MM.1S (cell line): ENCODE measurements around the gene LEFTY1.

Source experiments
- DNase-seq: peaks from one replicate; pipeline ENCODE4 v3.0.0-alpha.2; 2015
- H2AFZ ChIP-seq: fragments of 300-600 bp; sonication (generic); 2 replicates; pipeline ENCODE4 v1.6.0; 2016; ENCODE audit warnings: antibody characterized with exemption, low read length
- H3F3A ChIP-seq: fragments of 300-600 bp; sonication (generic); 2 replicates; pipeline ENCODE4 v1.6.1; 2016; ENCODE audit warnings: mild to moderate bottlenecking, antibody characterized with exemption, low read length, moderate library complexity, mixed read lengths; ENCODE audit not compliant: insufficient read depth
- H3K27ac ChIP-seq: fragments of 300-600 bp; sonication (generic); 2 replicates; pipeline ENCODE4 v1.5.1; 2016; ENCODE audit warnings: mild to moderate bottlenecking, low read length
- H3K27me3 ChIP-seq: fragments of 300-600 bp; sonication (generic); replicated peaks from 2 replicates; pipeline ENCODE4 v1.6.0; 2016; ENCODE audit warnings: low read length; ENCODE audit not compliant: insufficient read depth
- H3K36me3 ChIP-seq: fragments of 300-600 bp; sonication (generic); replicated peaks from 2 replicates; pipeline ENCODE4 v1.6.1; 2016; ENCODE audit warnings: mild to moderate bottlenecking, low read length, mixed read lengths; ENCODE audit not compliant: insufficient read depth
- H3K4me1 ChIP-seq: fragments of 300-600 bp; sonication (generic); 2 replicates; pipeline ENCODE4 v1.6.1; 2016; ENCODE audit warnings: low read length, mixed read lengths
- H3K4me2 ChIP-seq: fragments of 300-600 bp; sonication (generic); 2 replicates; pipeline ENCODE4 v1.6.0; 2016; ENCODE audit warnings: low read depth, low read length
- H3K4me3 ChIP-seq: fragments of 300-600 bp; sonication (generic); 2 replicates; pipeline ENCODE4 v1.5.1; 2016; ENCODE audit warnings: low read length, mixed read lengths
- H3K79me2 ChIP-seq: fragments of 300-600 bp; sonication (generic); 2 replicates; pipeline ENCODE4 v1.6.1; 2016; ENCODE audit warnings: mixed run types, low read length, mixed read lengths
- H3K9ac ChIP-seq: fragments of 300-600 bp; sonication (generic); 2 replicates; pipeline ENCODE4 v1.6.1; 2016; ENCODE audit warnings: low read length, mixed read lengths
- H3K9me2 ChIP-seq: fragments of 300-600 bp; sonication (generic); replicated peaks from 2 replicates; pipeline ENCODE4 v1.6.1; 2016; ENCODE audit warnings: mild to moderate bottlenecking, low read length, mixed read lengths; ENCODE audit not compliant: insufficient read depth
- H3K9me3 ChIP-seq: fragments of 300-600 bp; sonication (generic); replicated peaks from 2 replicates; pipeline ENCODE4 v1.6.1; 2016; ENCODE audit warnings: mild to moderate bottlenecking, low read length, mixed read lengths; ENCODE audit not compliant: insufficient read depth
- H4K20me1 ChIP-seq: fragments of 300-600 bp; sonication (generic); 2 replicates; pipeline ENCODE4 v1.6.1; 2016; ENCODE audit warnings: mild to moderate bottlenecking, low read length, moderate library complexity, mixed read lengths; ENCODE audit not compliant: insufficient read depth
- EZH2 ChIP-seq: fragments of 300-600 bp; sonication (generic); optimal IDR thresholded peaks from 2 replicates; pipeline ENCODE3; 2017; ENCODE audit warnings: low read depth, mild to moderate bottlenecking, antibody characterized with exemption, low read length, mixed read lengths
- EZH2phosphoT487 ChIP-seq: fragments of 300-600 bp; sonication (generic); IDR thresholded peaks from 2 replicates; pipeline ENCODE4 v1.6.1; 2018; ENCODE audit warnings: antibody characterized with exemption, low read length
- TF ChIP-seq, protein P1 (sequence below): fragments of 300-600 bp; sonication (generic); IDR thresholded peaks from 2 replicates; pipeline ENCODE4 v1.5.1; 2016; ENCODE audit warnings: antibody characterized with exemption, low read length, mixed read lengths

Gene LEFTY1

DNA sequence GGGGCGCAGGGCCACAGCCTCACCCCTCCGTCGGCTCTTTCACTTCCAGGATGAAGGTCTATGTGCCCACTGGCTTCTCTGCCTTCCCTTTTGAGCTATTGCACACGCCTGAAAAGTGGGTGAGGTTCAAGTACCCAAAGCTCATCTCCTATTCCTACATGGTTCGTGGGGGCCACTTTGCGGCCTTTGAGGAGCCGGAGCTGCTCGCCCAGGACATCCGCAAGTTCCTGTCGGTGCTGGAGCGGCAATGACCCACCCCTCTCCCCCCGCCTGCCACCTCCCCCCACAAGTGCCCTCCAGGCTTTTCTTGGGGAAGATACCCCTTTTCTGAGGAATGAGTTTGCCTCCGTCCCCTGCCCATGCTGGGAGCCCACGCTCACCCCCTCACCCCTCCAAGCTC, 43.8 kb downstream of the LEFTY1 start:
- H3K4me1 ChIP-seq = peaks cover 35% of the 10 kb centered on the region
- no peak overlapping the region for H3K4me3 ChIP-seq
- no peaks in the 10 kb centered on the region for H4K20me1 ChIP-seq
- no peaks in the 10 kb centered on the region for H3K9me2 ChIP-seq
- no peak overlapping the region for H3K27ac ChIP-seq
- H3K36me3 ChIP-seq = peaks cover 13% of the 10 kb centered on the region
- H3K4me2 ChIP-seq = no peak overlapping the region
- TF ChIP-seq EZH2 (no peak), EZH2phosphoT487 (no peak)
- TF ChIP-seq, protein P1, sequence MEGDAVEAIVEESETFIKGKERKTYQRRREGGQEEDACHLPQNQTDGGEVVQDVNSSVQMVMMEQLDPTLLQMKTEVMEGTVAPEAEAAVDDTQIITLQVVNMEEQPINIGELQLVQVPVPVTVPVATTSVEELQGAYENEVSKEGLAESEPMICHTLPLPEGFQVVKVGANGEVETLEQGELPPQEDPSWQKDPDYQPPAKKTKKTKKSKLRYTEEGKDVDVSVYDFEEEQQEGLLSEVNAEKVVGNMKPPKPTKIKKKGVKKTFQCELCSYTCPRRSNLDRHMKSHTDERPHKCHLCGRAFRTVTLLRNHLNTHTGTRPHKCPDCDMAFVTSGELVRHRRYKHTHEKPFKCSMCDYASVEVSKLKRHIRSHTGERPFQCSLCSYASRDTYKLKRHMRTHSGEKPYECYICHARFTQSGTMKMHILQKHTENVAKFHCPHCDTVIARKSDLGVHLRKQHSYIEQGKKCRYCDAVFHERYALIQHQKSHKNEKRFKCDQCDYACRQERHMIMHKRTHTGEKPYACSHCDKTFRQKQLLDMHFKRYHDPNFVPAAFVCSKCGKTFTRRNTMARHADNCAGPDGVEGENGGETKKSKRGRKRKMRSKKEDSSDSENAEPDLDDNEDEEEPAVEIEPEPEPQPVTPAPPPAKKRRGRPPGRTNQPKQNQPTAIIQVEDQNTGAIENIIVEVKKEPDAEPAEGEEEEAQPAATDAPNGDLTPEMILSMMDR = no peak
- H3K9ac ChIP-seq = no peak overlapping the region
- no peaks in the 10 kb centered on the region for H3K27me3 ChIP-seq
- H3K79me2 ChIP-seq = peaks cover 10% of the 10 kb centered on the region
- H3K9me3 ChIP-seq = no peaks in the 10 kb centered on the region
- no peak overlapping the region for H2AFZ ChIP-seq
- H3F3A ChIP-seq = peaks cover 35% of the 10 kb centered on the region
- DNase-seq = no peak

DNA sequence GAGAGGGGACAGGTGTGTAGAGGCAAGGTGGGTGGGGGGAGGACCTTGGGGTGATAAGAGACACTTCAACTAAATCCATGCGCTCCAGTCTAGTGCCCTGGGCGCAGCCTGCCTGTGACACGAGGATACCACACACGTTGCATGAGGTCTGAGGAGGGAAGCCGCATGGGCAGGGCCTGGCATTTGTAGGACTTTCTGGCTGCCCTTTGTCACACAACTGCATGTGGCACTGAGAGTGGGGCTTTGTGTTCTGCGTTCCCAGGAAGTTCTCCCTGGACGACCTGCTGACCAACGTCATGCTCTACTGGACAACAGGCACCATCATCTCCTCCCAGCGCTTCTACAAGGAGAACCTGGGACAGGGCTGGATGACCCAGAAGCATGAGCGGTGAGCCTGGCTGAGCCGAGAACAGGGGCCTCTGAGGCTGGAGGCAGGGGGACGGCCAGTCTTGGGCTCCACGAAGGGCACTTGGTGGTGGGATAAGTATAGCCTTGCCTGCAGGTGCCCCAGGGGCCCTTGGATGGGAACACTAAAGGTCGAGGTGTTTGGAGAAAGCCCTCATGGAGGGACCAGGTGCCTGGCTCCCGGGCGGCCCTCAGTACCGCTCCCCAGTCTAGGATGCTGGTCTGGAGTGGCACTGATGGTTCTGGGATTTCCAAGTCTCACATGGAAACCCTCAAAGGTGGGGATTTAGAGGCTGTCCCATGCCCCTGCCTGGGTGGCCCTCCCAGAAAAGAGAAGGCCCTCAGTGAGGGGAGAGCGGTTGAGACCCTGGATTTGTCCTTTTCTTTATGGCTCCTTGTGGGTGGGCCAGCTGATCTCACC, 44.5 kb downstream of the LEFTY1 start:
- Histone ChIP-seq H2AFZ (no peak overlapping the region), H3K4me2 (no peak overlapping the region), H3K79me2 (peaks cover 6% of the 10 kb centered on the region), H3K27ac (no peak overlapping the region), H3F3A (peaks cover 30% of the 10 kb centered on the region), H3K27me3 (no peaks in the 10 kb centered on the region), H3K4me3 (no peak overlapping the region), H3K36me3 (peaks cover 10% of the 10 kb centered on the region), H4K20me1 (no peaks in the 10 kb centered on the region), H3K9me3 (no peaks in the 10 kb centered on the region), H3K9ac (no peak overlapping the region), H3K9me2 (no peaks in the 10 kb centered on the region), H3K4me1 (peaks cover 29% of the 10 kb centered on the region)
- no peak for DNase-seq
- no peak for TF ChIP-seq EZH2phosphoT487
- TF ChIP-seq, protein P1 = no peak

DNA sequence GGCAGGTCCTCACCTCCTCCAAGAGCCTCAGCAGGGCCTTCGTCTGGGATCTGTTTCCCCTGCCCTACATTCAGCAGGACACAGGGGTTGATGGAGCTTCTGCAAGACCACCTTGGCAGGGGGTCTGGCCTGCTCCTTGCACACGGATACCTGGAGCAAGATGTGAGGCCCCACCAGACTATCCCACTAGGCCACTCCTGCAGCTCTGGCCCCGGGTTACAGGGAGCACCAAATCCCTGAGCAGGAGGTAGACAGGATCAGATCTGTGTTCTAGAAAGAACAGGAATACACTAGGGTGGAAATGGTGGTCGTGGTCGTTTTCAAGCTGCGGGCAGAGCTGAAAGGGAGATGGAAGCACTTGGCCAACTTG, 45.5 kb downstream of the LEFTY1 start:
- H3K27me3 ChIP-seq = no peaks in the 10 kb centered on the region
- no peaks in the 10 kb centered on the region for H3K9me3 ChIP-seq
- no peak for DNase-seq
- H3F3A ChIP-seq = peaks cover 20% of the 10 kb centered on the region
- H3K79me2 ChIP-seq = 0 out of 2 replicates have a peak, but pooled peaks cover 3% of the 10 kb centered on the region
- no peak for TF ChIP-seq EZH2
- TF ChIP-seq, protein P1 = no peak
- no peak for TF ChIP-seq EZH2phosphoT487
- H3K9ac ChIP-seq = no peak overlapping the region
- H3K4me2 ChIP-seq = no peak overlapping the region
- H3K4me3 ChIP-seq = no peak overlapping the region
- peaks cover 18% of the 10 kb centered on the region for H3K4me1 ChIP-seq
- H3K27ac ChIP-seq = no peak overlapping the region
- peaks cover 9% of the 10 kb centered on the region; the same call in 1 of the 2 replicates for H3K36me3 ChIP-seq
- no peak overlapping the region for H2AFZ ChIP-seq
- H4K20me1 ChIP-seq = no peaks in the 10 kb centered on the region
- no peaks in the 10 kb centered on the region for H3K9me2 ChIP-seq
